ENCODE data around the gene PLCL1.

Gene PLCL1

DNA sequence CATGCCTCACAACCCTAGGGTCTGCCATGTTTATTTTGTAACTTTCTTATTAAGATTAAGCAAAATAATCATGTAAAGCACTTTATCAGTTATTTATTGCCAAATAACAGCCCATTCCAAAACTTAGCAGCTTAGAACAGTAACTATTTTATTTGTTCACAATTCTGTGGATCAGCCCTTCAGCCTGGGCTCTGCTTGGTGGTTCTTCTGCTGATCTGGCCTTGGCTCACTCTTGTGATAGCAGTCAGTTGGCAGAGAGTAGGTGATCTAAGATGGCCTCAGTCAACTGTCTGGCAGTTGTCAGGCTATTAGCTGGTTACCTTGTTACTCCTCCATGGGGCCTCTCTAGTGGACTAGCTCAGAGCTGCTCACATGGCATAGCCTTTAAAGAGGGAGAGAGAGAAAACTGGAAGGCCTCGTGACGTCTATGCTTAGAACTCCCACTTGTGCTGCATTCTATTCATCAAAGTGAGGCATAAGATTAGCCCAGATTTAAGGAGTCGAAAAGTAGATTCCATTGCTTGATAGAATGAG is 54.3 kb downstream of the PLCL1 start:
- no peak for DNase-seq (ENCODE audit: low spot score)
- TF ChIP-seq, protein P1, sequence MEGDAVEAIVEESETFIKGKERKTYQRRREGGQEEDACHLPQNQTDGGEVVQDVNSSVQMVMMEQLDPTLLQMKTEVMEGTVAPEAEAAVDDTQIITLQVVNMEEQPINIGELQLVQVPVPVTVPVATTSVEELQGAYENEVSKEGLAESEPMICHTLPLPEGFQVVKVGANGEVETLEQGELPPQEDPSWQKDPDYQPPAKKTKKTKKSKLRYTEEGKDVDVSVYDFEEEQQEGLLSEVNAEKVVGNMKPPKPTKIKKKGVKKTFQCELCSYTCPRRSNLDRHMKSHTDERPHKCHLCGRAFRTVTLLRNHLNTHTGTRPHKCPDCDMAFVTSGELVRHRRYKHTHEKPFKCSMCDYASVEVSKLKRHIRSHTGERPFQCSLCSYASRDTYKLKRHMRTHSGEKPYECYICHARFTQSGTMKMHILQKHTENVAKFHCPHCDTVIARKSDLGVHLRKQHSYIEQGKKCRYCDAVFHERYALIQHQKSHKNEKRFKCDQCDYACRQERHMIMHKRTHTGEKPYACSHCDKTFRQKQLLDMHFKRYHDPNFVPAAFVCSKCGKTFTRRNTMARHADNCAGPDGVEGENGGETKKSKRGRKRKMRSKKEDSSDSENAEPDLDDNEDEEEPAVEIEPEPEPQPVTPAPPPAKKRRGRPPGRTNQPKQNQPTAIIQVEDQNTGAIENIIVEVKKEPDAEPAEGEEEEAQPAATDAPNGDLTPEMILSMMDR (IDR thresholded peaks at IDR 0.05; ENCODE audit: extremely low read depth, missing control alignments), result no peak

DNA sequence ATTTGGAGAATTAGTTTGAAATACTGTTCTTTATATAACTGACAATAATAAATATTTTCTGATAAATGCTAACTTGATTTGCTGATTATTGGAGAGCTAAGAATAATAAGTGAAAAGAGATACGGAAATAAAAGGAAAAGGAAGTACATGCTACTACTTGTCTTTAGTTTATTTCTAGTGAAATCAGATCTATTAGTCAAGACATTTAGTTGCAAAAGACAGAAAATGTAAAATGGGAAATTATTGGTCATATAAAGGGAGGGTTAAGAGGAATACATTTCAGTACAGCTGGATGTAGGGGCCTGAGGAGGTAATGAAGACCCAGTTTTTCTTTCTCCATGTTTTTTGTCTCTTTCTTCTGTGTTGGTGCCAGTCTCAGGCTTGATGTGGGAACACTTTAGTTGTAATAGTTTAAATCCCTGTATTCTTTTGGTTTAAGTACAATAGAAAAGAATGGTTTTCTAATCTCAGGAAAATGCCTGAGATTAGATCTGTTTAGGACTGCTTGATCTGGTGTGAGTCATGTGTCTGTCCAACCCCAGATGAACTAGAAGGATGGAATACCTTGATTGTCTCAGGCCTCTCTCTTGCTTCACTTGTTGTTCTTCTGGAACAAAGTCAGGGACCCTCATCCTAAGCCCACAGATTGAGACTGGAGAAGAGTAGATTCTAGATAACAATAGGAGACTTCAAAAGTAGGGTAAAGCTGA is 58.0 kb downstream of the PLCL1 start:
- DNase-seq (ENCODE audit: low spot score), result no peak
- TF ChIP-seq, protein P1 (IDR thresholded peaks at IDR 0.05; ENCODE audit: extremely low read depth, missing control alignments), result no peak

DNA sequence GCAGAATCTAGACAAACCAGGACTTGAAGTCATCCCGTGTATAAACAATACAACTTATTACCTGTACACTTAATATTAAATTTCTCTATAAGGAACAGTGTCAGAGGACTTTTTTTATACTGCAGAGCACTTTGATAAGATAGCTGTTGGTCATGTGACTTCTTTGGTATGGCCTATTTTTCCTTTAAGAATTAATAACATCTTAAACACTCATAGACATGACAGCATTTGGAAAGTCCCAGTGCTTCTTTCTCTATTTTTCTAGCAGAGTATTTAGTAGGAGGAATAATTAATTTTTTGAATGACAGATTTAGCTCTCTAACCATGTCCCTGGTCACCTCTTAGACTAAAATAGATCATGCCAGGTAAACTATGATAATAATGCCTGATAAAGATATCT is 59.4 kb downstream of the PLCL1 start:
- DNase-seq (ENCODE audit: low spot score), result no peak
- TF ChIP-seq, protein P1 (IDR thresholded peaks at IDR 0.05; ENCODE audit: extremely low read depth, missing control alignments), result no peak

DNA sequence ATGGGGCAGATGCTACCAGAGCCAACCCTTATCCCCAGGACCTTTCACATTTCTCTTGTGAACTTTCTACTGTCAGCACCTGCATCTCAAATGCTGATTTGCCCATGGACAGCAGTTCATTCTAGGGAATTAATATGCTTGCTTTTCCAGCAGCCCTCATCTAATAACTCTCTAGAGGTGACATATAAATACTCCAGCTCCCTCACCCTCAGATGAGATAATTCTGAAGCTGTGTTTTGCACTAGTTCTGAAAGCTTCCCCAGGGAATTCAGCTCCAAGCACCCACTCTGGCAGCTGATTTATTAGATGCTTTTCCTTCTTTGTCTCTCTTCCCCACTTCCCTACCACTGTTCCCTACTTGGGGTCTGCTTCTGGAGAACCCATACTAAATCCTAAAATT is 62.1 kb downstream of the PLCL1 start:
- no peak for DNase-seq (ENCODE audit: low spot score)
- TF ChIP-seq, protein P1 (IDR thresholded peaks at IDR 0.05; ENCODE audit: extremely low read depth, missing control alignments), result no peak

DNA sequence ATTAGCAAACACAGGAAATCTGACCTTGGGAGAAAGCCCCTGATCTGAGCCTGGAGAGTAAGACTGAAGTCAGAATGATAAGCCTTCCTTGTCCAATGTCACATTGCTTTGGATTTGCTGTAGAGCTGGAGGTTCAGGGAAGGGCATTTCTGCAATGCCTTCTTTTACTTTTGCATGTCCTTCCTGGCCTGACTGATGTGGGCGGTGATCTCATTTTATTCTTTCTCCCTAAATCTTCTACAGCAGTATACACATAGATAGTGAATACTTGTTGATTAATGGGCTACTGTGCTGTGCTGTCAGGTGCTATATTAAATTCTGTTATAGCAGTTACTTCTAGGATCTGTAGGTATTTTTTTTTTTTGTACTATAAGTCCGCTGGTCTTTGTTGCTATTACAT is 62.6 kb downstream of the PLCL1 start:
- DNase-seq (ENCODE audit: low spot score), result no peak
- TF ChIP-seq, protein P1 (IDR thresholded peaks at IDR 0.05; ENCODE audit: extremely low read depth, missing control alignments), result no peak

DNA sequence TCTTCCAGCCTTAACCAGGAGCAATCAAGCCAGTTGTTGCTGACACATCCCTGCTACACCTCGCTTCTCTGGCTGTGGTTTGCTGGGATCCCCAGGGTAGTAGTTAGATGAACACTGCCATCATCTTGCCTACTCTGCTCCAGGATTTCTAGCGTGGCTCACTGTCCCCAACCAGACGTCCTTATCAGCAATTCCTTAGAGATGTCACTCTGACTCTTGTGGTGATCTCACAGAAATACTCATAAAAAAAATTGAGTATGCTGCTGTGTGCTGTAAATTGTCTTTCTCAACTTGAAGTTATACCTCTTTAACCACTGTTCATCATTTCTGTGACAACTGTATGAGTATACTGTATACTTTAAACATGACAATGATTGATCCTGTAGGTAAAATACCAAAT is 63.2 kb downstream of the PLCL1 start:
- TF ChIP-seq, protein P1 (IDR thresholded peaks at IDR 0.05; ENCODE audit: extremely low read depth, missing control alignments), result no peak

DNA sequence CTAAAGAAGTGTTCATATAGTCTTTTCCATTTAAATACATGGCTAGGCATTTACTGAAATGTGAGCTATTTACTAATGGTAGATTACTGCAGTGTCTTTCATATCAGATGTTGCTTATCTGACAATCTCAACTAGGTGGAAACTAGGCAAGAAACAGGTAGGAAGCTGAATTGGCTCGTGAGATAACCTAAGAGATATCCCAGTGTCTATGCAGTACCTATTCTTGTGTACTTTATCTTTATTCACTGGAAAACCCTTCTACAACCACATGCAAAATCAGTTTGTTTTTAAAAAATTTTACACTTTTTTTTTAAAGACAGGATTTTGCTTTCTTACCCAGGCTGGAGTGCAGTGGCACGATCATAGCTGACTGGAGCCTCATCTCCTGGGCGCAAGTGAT is 63.8 kb downstream of the PLCL1 start:
- DNase-seq (ENCODE audit: low spot score), result no peak
- TF ChIP-seq, protein P1 (IDR thresholded peaks at IDR 0.05; ENCODE audit: extremely low read depth, missing control alignments), result no peak

More for the DNA sequence above, 63.2 kb downstream of the PLCL1 start:
- DNase-seq (ENCODE audit: low spot score), result no peak
